Esophagus squamous epithelium (tissue), 4 donors: Measurements from ENCODE around the gene ERCC1. TPM values are rescaled to one million over a fixed set of nuclear protein-coding genes. Genes with fewer than 3 reads are reported as not detected.

ENCODE experiments used
- small RNA-seq, 4 donors: library from RNA; depleted of rRNA; stranded (forward); fragments of <200 nt; gene quantifications; one replicate each; pipeline ENCODE3, GENCODE V24; 2016
- total RNA-seq, 4 donors: library from RNA; depleted of rRNA; stranded (reverse); fragments of >200 nt; gene quantifications; one replicate each; pipeline ENCODE4 v1.1.0, GENCODE V29; 2016

The ERCC1 gene
- total RNA-seq, 4 donors from 2014 or later: 27.7 to 80.9 (median 48.5) TPM

Small RNAs within 50 kb of the gene (small RNA-seq; reads per million reads assigned to genes)
- gene MIR6088: 0 reads per million in 4 donors

Other genes starting within 250 kb of the ERCC1 start
- gene TRAPPC6A, start 245.7 kb downstream of the ERCC1 start, total RNA-seq: 10 to 100 TPM in 3 of 4 donors, 1 to 10 TPM in 1; 5.4 to 27.8 (median 18.0) TPM
- gene BLOC1S3, start 245.1 kb downstream of the ERCC1 start, total RNA-seq: 10 to 100 TPM in 2 of 4 donors, 1 to 10 TPM in 2; 7.9 to 18.4 (median 10.4) TPM
- gene EXOC3L2, start 178.5 kb downstream of the ERCC1 start, total RNA-seq: 1 to 10 TPM in 1 of 4 donors, under 1 TPM in 3; 0.29 to 1.5 (median 0.80) TPM
- gene MARK4, start 172.6 kb downstream of the ERCC1 start, total RNA-seq: 10 to 100 TPM in 3 of 4 donors, 1 to 10 TPM in 1; 6.4 to 19.6 (median 14.9) TPM
- gene CKM, start 101.0 kb downstream of the ERCC1 start, total RNA-seq: not detected
- 10 to 100 TPM; 17.3 to 32.2 (median 27.0) TPM for gene KLC3, start 83.2 kb downstream of the ERCC1 start, total RNA-seq
- 1 to 10 TPM; 6.6 to 8.8 (median 7.2) TPM for gene ERCC2, start 53.3 kb downstream of the ERCC1 start, total RNA-seq
- 100 to 1,000 TPM in 2 of 4 donors, 10 to 100 TPM in 2; 53.1 to 166 (median 87.8) TPM for gene PPP1R13L, start 18.8 kb downstream of the ERCC1 start, total RNA-seq
- 10 to 100 TPM in 1 of 4 donors, 1 to 10 TPM in 3; 7.3 to 12.4 (median 9.8) TPM for gene POLR1G, start 17.3 kb downstream of the ERCC1 start, total RNA-seq
- 1 to 10 TPM; 1.7 to 4.6 (median 2.5) TPM for gene FOSB, start 44.1 kb upstream of the ERCC1 start, total RNA-seq
- gene RTN2, start 73.1 kb upstream of the ERCC1 start, total RNA-seq: 1 to 10 TPM; 1.9 to 7.2 (median 4.2) TPM
- gene PPM1N, start 74.5 kb upstream of the ERCC1 start, total RNA-seq: 1 to 10 TPM; 1.8 to 6.7 (median 4.0) TPM
- 10 to 100 TPM; 39.2 to 82.9 (median 52.7) TPM for gene VASP, start 83.6 kb upstream of the ERCC1 start, total RNA-seq
- gene OPA3, start 160.9 kb upstream of the ERCC1 start, total RNA-seq: 10 to 100 TPM in 2 of 4 donors, 1 to 10 TPM in 2; 4.7 to 12.4 (median 10.1) TPM
- gene GPR4, start 178.3 kb upstream of the ERCC1 start, total RNA-seq: 1 to 10 TPM in 3 of 4 donors, under 1 TPM in 1; 0.76 to 1.4 (median 1.2) TPM
- gene EML2, start 215.5 kb upstream of the ERCC1 start, total RNA-seq: 100 to 1,000 TPM in 1 of 4 donors, 10 to 100 TPM in 3; 38.6 to 617 (median 58.3) TPM
- 1 to 10 TPM in 1 of 4 donors, under 1 TPM in 3; 0.44 to 1.1 (median 0.63) TPM for gene GIPR, start 244.3 kb upstream of the ERCC1 start, total RNA-seq